Measurements from ENCODE around the gene ARTN. TPM values are rescaled to one million over a fixed set of nuclear protein-coding genes. Genes with fewer than 3 reads are reported as not detected.

ARTN gene
- total and polyA plus RNA-seq, 9 of the 15 experiments (the other 6 are each of a cell fraction or from before 2014, with no cell fraction given) = 0.06 to 0.38 TPM; not detected in 7

DNA sequence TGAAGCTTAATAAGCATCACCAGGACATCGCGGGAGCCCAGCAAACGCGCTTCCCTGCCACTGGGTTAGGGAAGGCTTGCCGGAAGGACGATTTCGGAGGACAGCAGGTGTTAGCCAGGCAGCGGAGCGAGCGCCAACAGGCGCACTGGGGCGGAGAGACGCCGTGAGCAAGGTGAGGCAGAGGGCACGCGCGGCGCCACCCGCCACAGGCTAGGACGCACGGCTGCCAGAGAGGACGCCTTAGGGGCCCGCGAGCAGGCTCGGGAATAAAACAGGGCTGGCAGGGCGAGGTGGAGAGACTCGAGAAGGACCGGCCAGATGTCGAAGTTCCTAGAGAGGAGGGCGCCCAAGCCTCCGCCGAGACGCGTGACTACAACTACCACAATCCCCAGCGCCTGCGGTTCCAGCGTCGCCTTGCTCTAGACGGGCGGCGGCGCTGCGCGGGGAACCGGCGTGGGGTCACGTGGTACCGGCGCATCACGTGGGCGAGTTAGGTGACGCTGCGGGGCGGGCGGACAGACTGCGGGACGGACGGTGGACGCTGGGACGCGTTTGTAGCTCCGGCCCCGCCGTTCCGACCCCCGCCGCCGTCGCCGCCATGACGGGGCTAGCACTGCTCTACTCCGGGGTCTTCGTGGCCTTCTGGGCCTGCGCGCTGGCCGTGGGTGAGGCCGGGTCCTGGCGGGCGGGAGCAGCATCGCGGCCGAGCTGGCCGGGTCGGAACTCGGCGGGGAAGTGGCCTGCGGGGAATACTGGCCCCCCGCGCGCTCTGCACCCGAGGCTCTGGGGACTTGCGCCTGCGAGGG, 41.0 kb downstream of the ARTN start, which contains the start of gene ATP6V0B (continued):
- TF ChIP-seq ZBTB11 (CRISPR knock-in tag; IDR thresholded peaks at IDR 0.05) (peak in 2 of 3 experiments; percentile 6 to 93; a peak in 3 of 6 replicates), STAG1 (CRISPR knock-in tag; IDR thresholded peaks at IDR 0.05; ENCODE audit: borderline replicate concordance) (peak; percentile 42; the same call in 1 of the 2 replicates), BDP1 (IDR thresholded peaks at IDR 0.05; ENCODE audit: insufficient read depth, insufficient read length) (no peak), CBX1 (IDR thresholded peaks at IDR 0.05; ENCODE audit: low read depth) (peak; percentile 73; the same call in 1 of the 2 replicates), ZNF584 (CRISPR knock-in tag; IDR thresholded peaks at IDR 0.05; ENCODE audit: low read depth) (0 out of 2 replicates have a peak, but pooled peaks have one; percentile 70), ARID3B (CRISPR knock-in tag; IDR thresholded peaks at IDR 0.05; ENCODE audit: borderline replicate concordance) (peak; percentile 27; the same call in 1 of the 2 replicates), HNRNPL (IDR thresholded peaks at IDR 0.05; ENCODE audit: low read depth, low read length) (no peak), ATF1 (CRISPR knock-in tag; IDR thresholded peaks at IDR 0.05) (peak; percentile 93), ATF1 (tag; IDR thresholded peaks at IDR 0.05) (peak; percentile 98), TBP (optimal IDR thresholded peaks at IDR 0.05; ENCODE audit: low read depth, low read length) (peak; percentile 73), FOXJ2 (tag; IDR thresholded peaks at IDR 0.05) (peak; percentile 43; the same call in 1 of the 2 replicates), ZNF780A (CRISPR knock-in tag; IDR thresholded peaks at IDR 0.05) (no peak), ZC3H4 (CRISPR knock-in tag; IDR thresholded peaks at IDR 0.05; ENCODE audit: borderline replicate concordance) (no peak), MBD2 (IDR thresholded peaks at IDR 0.05; ENCODE audit: borderline replicate concordance, low read depth) (peak; percentile 71; the same call in 1 of the 2 replicates), GATA2 (CRISPR knock-in tag; IDR thresholded peaks at IDR 0.05) (no peak), ZNF282 (CRISPR knock-in tag; IDR thresholded peaks at IDR 0.05) (no peak; the same call in 1 of the 2 replicates), HMGXB4 (CRISPR knock-in tag; IDR thresholded peaks at IDR 0.05) (peak; percentile 54; the same call in 1 of the 2 replicates), SIN3A (IDR thresholded peaks at IDR 0.05; ENCODE audit: borderline replicate concordance in 2 of 2, control insufficient read depth in 1 of 2, low read depth in 2 of 2, low read length in 2 of 2) (peak in 1 of 2 experiments; percentile 85; a peak in 2 of 4 replicates), NBN (IDR thresholded peaks at IDR 0.05; ENCODE audit: low read depth) (0 out of 2 replicates have a peak, but pooled peaks have one; percentile 8), MCM3 (IDR thresholded peaks at IDR 0.05) (no peak)
- TF ChIP-seq, protein P1, sequence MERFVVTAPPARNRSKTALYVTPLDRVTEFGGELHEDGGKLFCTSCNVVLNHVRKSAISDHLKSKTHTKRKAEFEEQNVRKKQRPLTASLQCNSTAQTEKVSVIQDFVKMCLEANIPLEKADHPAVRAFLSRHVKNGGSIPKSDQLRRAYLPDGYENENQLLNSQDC (CRISPR knock-in tag; IDR thresholded peaks at IDR 0.05) = no peak; the same call in 1 of the 2 replicates

All from K562 (cell line).